Measurements from ENCODE around the gene PDE8A. TPM values are rescaled to one million over a fixed set of nuclear protein-coding genes. Genes with fewer than 3 reads are reported as not detected.

The PDE8A gene
- total RNA-seq, 1 donor from 2014 or later: 22.9 TPM

DNA sequence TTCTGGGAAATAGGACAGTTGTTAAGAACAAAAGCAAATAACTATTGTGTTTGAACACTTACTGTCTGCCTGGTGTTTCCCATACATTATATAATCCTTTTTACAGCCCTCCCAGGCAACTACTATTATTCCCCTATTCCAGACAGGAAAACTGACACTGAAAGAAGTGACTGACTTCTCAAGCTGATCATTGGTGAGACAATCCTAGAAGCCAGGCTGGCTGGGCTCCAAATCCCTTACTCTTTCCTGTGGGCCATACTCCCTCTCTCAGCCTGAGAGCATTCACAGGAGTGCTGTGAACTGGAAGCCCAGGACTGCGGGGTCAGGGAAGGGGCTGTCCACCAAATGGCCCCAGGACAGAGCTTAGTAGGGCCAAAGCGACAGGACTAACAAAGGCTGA lies 39.2 kb upstream of the PDE8A start:
- Histone ChIP-seq H3K9me3 (no peaks in the 10 kb centered on the region), H3K27ac (no peak overlapping the region), H3K4me3 (no peak overlapping the region), H3K36me3 (no peaks in the 10 kb centered on the region), H3K27me3 (no peaks in the 10 kb centered on the region), H3K4me1 (no peaks in the 10 kb centered on the region)
- no peak for DNase-seq (ENCODE audit: low spot score in 2 of 2)
- TF ChIP-seq, protein P1, sequence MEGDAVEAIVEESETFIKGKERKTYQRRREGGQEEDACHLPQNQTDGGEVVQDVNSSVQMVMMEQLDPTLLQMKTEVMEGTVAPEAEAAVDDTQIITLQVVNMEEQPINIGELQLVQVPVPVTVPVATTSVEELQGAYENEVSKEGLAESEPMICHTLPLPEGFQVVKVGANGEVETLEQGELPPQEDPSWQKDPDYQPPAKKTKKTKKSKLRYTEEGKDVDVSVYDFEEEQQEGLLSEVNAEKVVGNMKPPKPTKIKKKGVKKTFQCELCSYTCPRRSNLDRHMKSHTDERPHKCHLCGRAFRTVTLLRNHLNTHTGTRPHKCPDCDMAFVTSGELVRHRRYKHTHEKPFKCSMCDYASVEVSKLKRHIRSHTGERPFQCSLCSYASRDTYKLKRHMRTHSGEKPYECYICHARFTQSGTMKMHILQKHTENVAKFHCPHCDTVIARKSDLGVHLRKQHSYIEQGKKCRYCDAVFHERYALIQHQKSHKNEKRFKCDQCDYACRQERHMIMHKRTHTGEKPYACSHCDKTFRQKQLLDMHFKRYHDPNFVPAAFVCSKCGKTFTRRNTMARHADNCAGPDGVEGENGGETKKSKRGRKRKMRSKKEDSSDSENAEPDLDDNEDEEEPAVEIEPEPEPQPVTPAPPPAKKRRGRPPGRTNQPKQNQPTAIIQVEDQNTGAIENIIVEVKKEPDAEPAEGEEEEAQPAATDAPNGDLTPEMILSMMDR (IDR thresholded peaks at IDR 0.05): no peak
- intact Hi-C loops (cut with DNase I): no loop called here

DNA sequence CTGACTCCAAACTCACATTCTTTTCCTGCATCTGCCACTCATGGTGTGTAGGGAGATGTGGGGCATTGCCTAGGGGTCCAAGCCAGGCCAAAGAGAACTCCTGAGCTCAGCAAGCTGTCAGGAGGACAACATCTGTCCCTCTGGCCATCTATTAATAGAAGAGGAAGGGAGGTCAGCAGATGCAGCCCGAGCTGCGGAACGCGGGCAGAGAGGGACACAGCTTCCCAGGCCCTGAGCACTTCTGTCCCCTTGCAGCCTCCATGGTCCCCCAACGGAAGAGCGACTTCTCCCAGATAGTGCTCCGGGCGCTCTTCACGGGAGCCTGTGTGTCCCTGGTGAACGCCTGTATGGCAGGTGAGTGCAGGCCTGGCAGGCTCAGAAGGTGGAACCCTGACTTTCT lies 37.3 kb upstream of the PDE8A start:
- no peaks in the 10 kb centered on the region for H3K36me3 ChIP-seq
- H3K9me3 ChIP-seq: no peaks in the 10 kb centered on the region
- no peak overlapping the region for H3K27ac ChIP-seq
- no peaks in the 10 kb centered on the region for H3K27me3 ChIP-seq
- intact Hi-C loops (cut with DNase I): no loop called here
- peaks cover 0 to 11% of the 10 kb centered on the region in 2 donors for H3K4me1 ChIP-seq
- H3K4me3 ChIP-seq: no peak overlapping the region
- DNase-seq (ENCODE audit: low spot score in 2 of 2): no peak
- TF ChIP-seq, protein P1 (IDR thresholded peaks at IDR 0.05): no peak

DNA sequence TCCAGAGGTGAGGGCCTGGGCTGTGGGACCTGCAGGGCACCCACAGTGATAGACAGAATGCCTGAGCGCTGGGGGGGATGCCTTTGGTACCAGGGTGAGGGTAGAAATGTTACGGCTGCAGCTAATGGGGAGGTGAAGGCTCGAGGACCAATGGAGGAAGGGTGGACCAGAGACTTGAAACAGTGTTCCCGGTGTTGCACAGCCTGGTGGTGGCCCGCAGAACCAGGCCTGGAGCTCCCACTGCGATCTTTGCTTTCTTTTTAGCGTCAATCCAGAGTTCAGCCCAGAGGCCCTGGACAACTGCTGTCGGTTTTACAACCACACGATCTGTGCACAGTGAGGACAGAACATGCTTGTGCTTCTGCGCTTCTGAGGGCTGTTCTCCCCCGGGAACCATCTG lies 36.8 kb upstream of the PDE8A start:
- intact Hi-C loops (cut with DNase I): no loop called here
- Histone ChIP-seq H3K4me1 (peaks cover 0 to 11% of the 10 kb centered on the region in 2 donors), H3K27ac (no peak overlapping the region), H3K4me3 (no peak overlapping the region), H3K9me3 (no peaks in the 10 kb centered on the region), H3K36me3 (no peaks in the 10 kb centered on the region), H3K27me3 (no peaks in the 10 kb centered on the region)
- DNase-seq (ENCODE audit: low spot score in 2 of 2): no peak
- TF ChIP-seq, protein P1 (IDR thresholded peaks at IDR 0.05): no peak

DNA sequence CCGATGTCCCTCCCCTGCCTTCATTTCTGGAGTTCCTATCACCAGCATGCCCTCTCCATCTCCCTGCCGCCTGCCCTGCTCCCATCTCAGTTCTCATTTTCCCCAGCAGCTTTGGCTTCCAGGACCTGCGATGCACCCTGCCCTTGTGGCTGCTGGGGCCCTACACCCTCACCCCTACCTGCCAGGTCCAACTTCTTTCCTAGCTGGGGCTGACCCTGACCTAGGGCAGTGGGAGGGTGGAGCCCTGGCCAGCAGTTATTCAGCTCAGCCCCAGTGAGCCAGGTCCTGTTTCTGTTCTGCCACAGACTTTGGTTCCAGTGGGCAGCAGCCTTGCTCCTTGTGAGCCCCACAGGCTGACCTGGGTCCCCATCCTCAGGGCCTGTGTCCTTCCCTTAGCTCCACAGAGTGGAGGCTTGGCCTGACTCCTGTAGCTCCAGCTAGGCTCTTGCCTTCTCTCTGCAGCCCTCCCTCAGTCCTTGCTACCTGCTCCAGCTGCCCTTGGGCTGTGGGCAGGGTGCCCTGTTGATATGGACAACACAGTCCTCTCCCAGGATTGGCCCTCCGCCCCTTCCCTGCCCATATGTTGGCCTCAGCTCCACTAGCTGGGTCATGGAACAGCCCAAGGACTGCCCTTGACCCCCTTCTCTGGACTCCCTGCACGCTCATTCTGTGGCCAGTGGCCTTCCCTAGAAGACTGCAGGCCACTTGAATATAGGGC lies 34.7 kb upstream of the PDE8A start:
- intact Hi-C loops (cut with DNase I): no loop called here
- H3K36me3 ChIP-seq: no peaks in the 10 kb centered on the region
- no peak for DNase-seq (ENCODE audit: low spot score in 2 of 2)
- no peaks in the 10 kb centered on the region for H3K27me3 ChIP-seq
- no peak overlapping the region for H3K4me3 ChIP-seq
- TF ChIP-seq, protein P1 (IDR thresholded peaks at IDR 0.05): no peak
- no peaks in the 10 kb centered on the region for H3K9me3 ChIP-seq
- peaks cover 2 to 17% of the 10 kb centered on the region in 2 donors for H3K4me1 ChIP-seq
- H3K27ac ChIP-seq: peak overlapping the region in 1 of 2 donors; percentile 79

DNA sequence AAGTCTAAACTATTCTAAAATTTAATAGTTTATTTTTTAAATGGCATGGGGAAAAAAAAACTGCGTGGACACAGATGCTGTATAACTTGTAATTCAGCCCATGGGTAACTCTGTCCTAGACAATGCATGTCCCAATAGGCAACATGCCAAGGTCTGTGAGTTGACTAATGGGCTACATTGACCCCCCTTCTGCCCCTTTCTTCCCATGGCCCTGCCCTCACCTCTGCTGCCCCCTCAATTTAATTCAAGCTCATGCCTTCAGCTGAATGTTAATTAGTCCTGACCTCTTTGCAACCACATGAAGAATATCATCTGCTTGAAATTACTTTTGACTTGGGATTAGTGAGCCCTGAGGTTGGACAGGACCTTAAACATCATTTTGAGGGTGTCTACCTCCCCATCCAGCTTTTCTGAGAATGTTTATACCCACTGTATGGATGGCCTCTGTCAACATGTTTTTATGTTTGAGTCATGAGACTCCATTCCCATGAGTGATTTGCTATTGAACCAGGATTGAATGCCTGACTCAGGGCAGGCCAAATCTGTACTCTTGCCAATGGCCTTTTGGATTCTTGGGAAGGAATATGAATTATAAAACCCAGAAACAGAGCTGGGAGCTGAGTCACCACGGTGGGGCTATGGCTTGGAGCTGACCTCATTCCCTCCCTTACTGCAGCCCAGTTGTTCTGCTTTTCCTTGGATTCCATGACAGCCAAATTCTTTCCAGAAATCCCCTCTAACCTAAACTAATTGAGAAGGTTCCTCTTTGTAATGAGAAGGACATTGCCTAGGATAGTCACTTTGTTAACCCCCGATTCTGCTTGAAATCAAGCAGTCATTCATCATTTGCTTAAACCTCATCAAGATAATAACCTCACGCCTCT lies 33.5 kb upstream of the PDE8A start:
- no peaks in the 10 kb centered on the region for H3K36me3 ChIP-seq
- TF ChIP-seq, protein P1 (IDR thresholded peaks at IDR 0.05): no peak
- H3K4me3 ChIP-seq: no peak overlapping the region
- H3K9me3 ChIP-seq: no peaks in the 10 kb centered on the region
- DNase-seq (ENCODE audit: low spot score in 2 of 2): peak in 1 of 2 donors; percentile 85
- H3K27ac ChIP-seq: peak overlapping the region; percentile 62 to 79
- H3K27me3 ChIP-seq: no peaks in the 10 kb centered on the region
- H3K4me1 ChIP-seq: peaks cover 2 to 17% of the 10 kb centered on the region in 2 donors
- intact Hi-C loops (cut with DNase I): no loop called here

Measured in ascending aorta (tissue), 2 donors.